Measurements from ENCODE around the gene PCDHGA1. TPM values are rescaled to one million over a fixed set of nuclear protein-coding genes. Genes with fewer than 3 reads are reported as not detected.

PCDHGA1 gene
- total and polyA plus RNA-seq, 2 of the 4 experiments (the other 2 are of a cell fraction), result 0.90 to 0.92 TPM

DNA sequence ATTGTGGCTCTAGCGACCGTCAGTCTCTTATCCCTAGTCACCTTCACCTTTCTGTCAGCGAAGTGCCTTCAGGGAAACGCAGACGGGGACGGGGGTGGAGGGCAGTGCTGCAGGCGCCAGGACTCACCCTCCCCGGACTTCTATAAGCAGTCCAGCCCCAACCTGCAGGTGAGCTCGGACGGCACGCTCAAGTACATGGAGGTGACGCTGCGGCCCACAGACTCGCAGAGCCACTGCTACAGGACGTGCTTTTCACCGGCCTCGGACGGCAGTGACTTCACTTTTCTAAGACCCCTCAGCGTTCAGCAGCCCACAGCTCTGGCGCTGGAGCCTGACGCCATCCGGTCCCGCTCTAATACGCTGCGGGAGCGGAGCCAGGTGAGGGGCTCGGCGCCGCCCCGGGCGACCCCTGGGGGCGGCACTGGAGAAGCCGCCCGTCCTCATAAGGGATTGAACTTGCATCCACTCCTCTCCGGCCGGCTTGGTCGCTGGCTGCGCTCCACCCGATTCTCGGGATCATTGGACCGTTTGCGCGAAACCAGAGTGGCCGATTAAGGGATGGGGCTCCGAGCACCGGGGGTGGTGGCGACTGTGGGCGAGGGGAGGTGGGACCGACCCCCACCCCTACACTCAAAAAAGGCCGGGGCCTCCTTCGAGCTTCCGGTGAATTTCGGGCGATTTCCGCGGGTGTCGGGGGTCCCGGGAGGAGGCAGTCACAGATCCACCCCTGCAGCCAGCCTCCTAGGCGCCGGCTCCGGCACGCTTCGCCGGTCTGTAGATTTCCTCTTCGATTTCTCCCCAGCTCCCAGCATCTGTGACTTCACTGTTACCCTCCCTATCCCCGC lies 161.2 kb downstream of the PCDHGA1 start:
- H2BK15ac ChIP-seq (ENCODE audit: low read depth, low read length), result no peak overlapping the region
- DNase-seq, result no peak
- peaks cover 29 to 72% of the 10 kb centered on the region in 2 experiments for H3K79me1 ChIP-seq (ENCODE audit: low read depth in 1 of 2, low read length in 2 of 2)
- no peak overlapping the region for H2AFZ ChIP-seq (replicated peaks; ENCODE audit: low read length, poor library complexity)
- no peak overlapping the region for H3K23ac ChIP-seq (ENCODE audit: low read depth, low read length)
- H2BK20ac ChIP-seq (ENCODE audit: low read depth, low read length), result no peak overlapping the region
- no peak overlapping the region for H2BK120ac ChIP-seq (ENCODE audit: low read depth, low read length)
- no peak overlapping the region for H3K4ac ChIP-seq (ENCODE audit: low read depth, low read length)
- POLR2A ChIA-PET (ENCODE audit: unreplicated experiment), result no interaction called here
- peaks cover 42% of the 10 kb centered on the region for H3K36me3 ChIP-seq (ENCODE audit: control insufficient read depth, insufficient read depth, low read length)
- intact Hi-C loops (cut with micrococcal nuclease) (no loop called here), dilution Hi-C loops (cut with HindIII; ENCODE audit: low sequenced_read_pairs, unreplicated experiment) (no loop called here), in situ Hi-C loops (cut with MboI; ENCODE audit: low sequenced_read_pairs) (no loop called here)
- no peak overlapping the region for H3K14ac ChIP-seq (replicated peaks; ENCODE audit: low read depth, low read length)
- no peak overlapping the region for H2AK9ac ChIP-seq (replicated peaks; ENCODE audit: low read depth, low read length, poor library complexity)
- H4K8ac ChIP-seq (ENCODE audit: low read depth in 2 of 2, low read length in 2 of 2), result no peak overlapping the region
- ATAC-seq (ENCODE audit: low read depth), result no peak
- no peak overlapping the region for H4K91ac ChIP-seq (ENCODE audit: insufficient read depth, low read depth, low read length)
- peaks cover 34% of the 10 kb centered on the region for H3K9me1 ChIP-seq (ENCODE audit: insufficient read depth, low read length)
- no TSS peak for BruUV-seq (replicated peaks)
- H3K27me3 ChIP-seq (ENCODE audit: control insufficient read depth, insufficient read depth, low read length), result no peaks in the 10 kb centered on the region
- 81% methylated on average over 45 of the region's 66 CpGs; no CpG with 5 or more reads in 1 of the 2 experiments for WGBS, 2 experiments (ENCODE audit: extremely low coverage in 2 of 2, insufficient read length in 1 of 2)
- H3K4me3 ChIP-seq (ENCODE audit: insufficient read depth, low read depth, low read length), result no peak overlapping the region
- no peak overlapping the region for H3K56ac ChIP-seq (ENCODE audit: extremely low read depth, insufficient read depth, low read length)
- H3K9ac ChIP-seq (ENCODE audit: low read depth, low read length), result no peak overlapping the region
- H2AK5ac ChIP-seq (ENCODE audit: low read depth, low read length), result no peak overlapping the region
- peaks cover 51% of the 10 kb centered on the region for H4K20me1 ChIP-seq (ENCODE audit: insufficient read depth, low read length)
- no peaks in the 10 kb centered on the region for H3K9me3 ChIP-seq (ENCODE audit: control insufficient read depth, insufficient read depth, low read length)
- no peak overlapping the region for H4K5ac ChIP-seq (ENCODE audit: low read depth, low read length)
- H3K18ac ChIP-seq (ENCODE audit: low read depth, low read length), result no peak overlapping the region
- H2BK5ac ChIP-seq (ENCODE audit: low read depth, low read length, poor library complexity, severe bottlenecking), result no peak overlapping the region
- TF ChIP-seq RCOR1 (IDR thresholded peaks at IDR 0.05; ENCODE audit: insufficient replicate concordance, low read length) (no peak), POLR2A (IDR thresholded peaks at IDR 0.05; ENCODE audit: low read depth, low read length) (no peak), RAD21 (IDR thresholded peaks at IDR 0.05; ENCODE audit: low read length) (no peak), FOS (IDR thresholded peaks at IDR 0.05; ENCODE audit: low read depth, low read length) (no peak), SMC3 (IDR thresholded peaks at IDR 0.05; ENCODE audit: low read depth, low read length) (no peak), MAFK (IDR thresholded peaks at IDR 0.05; ENCODE audit: low read depth, low read length) (no peak), CTCF (conservative IDR thresholded peaks at IDR 0.05; ENCODE audit: low read depth, low read length) (no peak), CEBPB (IDR thresholded peaks at IDR 0.05; ENCODE audit: low read depth, low read length) (no peak), MXI1 (IDR thresholded peaks at IDR 0.05; ENCODE audit: borderline replicate concordance, low read depth, low read length) (no peak), BHLHE40 (IDR thresholded peaks at IDR 0.05; ENCODE audit: low read depth, low read length) (no peak), NFE2L2 (IDR thresholded peaks at IDR 0.05; ENCODE audit: low read depth, low read length) (no peak), MAZ (IDR thresholded peaks at IDR 0.05; ENCODE audit: borderline replicate concordance, low read depth, low read length) (no peak), RFX5 (IDR thresholded peaks at IDR 0.05; ENCODE audit: low read depth, low read length) (no peak)
- TF ChIP-seq, protein P1, sequence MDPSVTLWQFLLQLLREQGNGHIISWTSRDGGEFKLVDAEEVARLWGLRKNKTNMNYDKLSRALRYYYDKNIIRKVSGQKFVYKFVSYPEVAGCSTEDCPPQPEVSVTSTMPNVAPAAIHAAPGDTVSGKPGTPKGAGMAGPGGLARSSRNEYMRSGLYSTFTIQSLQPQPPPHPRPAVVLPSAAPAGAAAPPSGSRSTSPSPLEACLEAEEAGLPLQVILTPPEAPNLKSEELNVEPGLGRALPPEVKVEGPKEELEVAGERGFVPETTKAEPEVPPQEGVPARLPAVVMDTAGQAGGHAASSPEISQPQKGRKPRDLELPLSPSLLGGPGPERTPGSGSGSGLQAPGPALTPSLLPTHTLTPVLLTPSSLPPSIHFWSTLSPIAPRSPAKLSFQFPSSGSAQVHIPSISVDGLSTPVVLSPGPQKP (IDR thresholded peaks at IDR 0.05; ENCODE audit: borderline replicate concordance, low read depth, low read length), result no peak
- H3K4me2 ChIP-seq (ENCODE audit: low read depth, low read length), result no peak overlapping the region
- peaks cover 39% of the 10 kb centered on the region for H3K4me1 ChIP-seq (ENCODE audit: control insufficient read depth, insufficient read depth, low read length)
- CTCF ChIA-PET, result no interaction called here
- no peak overlapping the region for H3K27ac ChIP-seq (ENCODE audit: insufficient read depth, low read length)
